Frontal cortex (tissue), 4 donors: ENCODE data around the gene TMEM200B. TPM values are rescaled to one million over a fixed set of nuclear protein-coding genes. Genes with fewer than 3 reads are reported as not detected.
"Not testable (repeated sequence)": the region's sequence is repeated elsewhere in the genome, so short reads cannot be mapped to it uniquely, and the experiment has no call there.

Experiments used
- DNase-seq, 2 donors: peaks; one replicate each; pipeline ENCODE4 v3.0.0; 2012; ENCODE audit warnings: low spot score in 2 of 2
- FAIRE-seq: peaks from 2 replicates; lab custom pipeline; 2012; peaks lifted over from hg19 to GRCh38; lab: Jason Lieb, UNC
- total RNA-seq: library from RNA; depleted of rRNA; stranded (reverse); fragments of >200 nt; gene quantifications from one replicate; pipeline ENCODE4 v1.2.3, GENCODE V29; 2014
- donor health status: control.
- donor health status: control.
- donor health status: control.

Gene TMEM200B
- total RNA-seq, 1 donor from 2014 or later: 0.82 TPM

DNA sequence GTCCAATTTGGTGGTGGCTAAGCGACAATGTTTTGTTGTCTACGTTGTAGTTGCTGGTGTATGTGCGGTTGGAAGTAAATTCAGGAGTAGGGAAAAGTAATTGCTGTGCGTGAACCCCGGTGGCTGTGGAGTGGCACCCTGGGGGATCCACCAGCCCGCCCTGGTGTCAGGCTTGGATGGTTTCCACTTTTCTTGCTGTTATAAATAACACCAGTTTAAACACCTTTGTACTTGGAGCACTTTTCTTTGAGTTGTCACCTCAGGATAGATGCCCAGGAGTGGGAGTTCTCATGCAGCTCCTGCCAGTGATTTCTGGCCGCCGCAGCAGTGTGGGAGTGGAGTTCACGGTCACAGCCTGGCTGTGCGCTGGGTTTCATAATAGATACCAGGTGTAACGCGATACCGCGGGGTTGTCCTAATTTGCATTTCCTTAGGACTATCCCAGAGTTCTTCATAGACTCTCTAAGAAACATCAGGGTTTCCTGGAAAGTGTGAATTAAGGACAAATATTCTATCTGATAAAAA lies 12.8 kb upstream of the TMEM200B start:
- DNase-seq: peak in 1 of 2 donors; percentile 36
- FAIRE-seq: no peak

DNA sequence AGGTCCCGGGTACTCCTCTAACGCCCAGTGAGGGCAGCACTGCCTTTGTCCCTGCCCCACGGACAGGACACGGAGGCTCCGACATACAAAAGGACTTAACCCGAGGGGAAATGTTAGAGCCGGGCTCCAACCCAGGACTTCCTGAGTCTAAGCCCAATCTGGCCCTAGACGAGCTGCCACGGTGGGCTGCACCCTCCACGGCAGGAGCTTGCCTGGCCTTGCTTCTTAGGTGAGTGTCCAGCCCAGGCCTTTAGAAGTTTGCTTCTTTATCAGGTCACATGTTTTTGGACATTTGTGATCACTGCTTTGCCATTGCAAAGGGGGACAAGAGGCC lies 11.0 kb upstream of the TMEM200B start:
- FAIRE-seq: no peak
- no peak for DNase-seq

DNA sequence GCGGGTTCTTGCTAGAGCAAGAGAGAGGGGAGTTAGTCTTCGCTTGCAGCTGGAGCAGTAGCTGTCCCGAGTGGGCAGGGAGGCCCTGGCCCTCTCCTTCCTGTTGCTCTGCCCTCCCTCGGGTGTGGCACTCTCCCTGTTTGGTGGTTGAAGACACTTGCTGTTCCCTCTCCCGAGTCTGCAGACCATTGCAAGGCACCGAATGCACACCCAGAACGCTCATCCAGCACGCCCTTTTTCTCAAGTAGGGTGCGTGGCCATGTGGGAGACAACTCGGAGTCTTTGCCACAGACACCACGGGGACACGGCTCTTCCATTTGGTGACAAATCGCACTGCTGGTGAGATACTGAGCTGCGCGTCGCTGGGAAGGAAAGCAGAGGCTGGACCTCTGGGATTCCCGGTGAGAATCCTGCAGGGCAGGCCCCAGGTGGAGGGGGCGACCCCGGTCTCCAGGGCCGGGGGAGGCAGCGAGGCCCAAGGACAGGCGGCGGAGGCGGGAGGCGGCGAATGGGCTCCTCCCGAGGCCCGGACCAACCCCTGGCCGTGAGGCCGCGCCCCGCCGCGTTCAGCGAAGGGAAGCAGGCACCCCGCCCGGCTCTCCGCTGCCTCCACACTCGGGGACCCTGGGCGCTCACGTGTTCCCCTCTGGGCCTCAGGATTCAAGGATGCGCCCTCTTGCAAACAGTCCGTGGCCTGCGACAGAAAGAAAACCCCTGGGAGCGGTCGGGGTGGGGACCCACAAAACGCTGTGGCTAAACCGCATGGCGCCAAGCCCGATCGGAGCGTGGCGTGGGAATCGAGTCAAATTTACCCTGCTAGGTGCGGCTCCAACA lies 10.4 kb upstream of the TMEM200B start:
- DNase-seq (no peak), FAIRE-seq (no peak)

- not testable (repeated sequence) for DNase-seq, FAIRE-seq
These were observed 7.4 kb upstream of the TMEM200B start for GRCh38 chr1:29131056-29131455.

DNA sequence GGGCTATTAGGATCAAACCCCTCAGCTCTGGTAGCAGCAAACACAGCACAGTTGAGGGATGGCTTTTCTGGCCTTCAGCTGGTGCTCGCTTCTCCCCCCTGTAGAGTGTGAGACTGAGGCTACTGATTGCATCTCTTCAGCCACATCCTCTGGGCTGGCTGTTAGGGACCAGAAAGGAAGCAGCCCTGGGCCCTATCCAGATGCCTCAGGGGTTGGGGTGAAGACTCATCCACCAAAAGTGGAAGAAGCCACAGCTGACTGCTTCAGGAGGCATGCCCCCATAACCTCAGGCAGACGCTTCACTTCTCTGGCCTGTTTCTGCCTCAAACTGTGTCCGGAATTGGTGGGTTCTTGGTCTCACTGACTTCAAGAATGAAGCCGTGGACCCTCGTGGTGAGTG lies 6.2 kb upstream of the TMEM200B start:
- no peak for FAIRE-seq
- DNase-seq: no peak

DNA sequence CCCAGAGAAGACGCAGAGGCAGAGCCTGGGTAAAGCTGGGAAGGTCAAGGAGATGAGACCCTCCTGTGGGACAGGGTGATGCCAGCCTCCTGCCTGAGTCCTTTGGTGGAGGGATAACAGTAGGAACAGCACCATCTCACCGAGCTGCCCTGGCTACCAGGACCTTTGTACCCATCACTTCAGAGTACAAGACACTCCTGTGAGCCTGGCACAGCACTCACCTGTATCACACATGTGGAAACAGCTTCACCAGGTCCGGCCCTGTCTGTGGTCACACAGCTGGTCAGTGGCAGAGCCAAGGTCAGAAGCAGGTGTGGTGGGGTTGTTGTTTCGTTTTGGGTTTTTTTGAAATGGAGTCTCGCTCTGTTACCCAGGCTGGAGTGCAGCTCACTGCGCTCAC lies 5.0 kb upstream of the TMEM200B start:
- no peak for DNase-seq
- no peak for FAIRE-seq

DNA sequence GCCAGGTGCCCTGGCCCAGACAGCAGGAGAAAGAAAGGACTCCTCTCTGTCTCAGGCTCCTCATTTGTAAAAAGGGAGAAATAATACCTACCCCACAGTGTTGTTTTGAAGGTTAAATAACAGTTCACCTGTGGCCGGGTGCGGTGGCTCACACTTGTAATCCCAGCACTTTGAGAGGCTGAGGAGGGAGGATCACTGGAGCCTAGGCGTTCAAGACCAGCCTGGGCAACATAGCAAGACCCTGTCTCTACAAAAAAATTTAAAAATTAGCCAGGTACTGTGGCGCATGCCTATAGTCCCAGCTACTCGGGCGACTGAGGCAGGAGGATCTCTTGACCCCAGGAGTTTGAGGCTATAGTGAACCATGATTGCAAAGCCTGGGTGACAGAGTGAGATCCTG lies 2.5 kb upstream of the TMEM200B start:
- FAIRE-seq (no peak), DNase-seq (no peak)

- FAIRE-seq: no peak
- DNase-seq: no peak
These were observed 2.1 kb upstream of the TMEM200B start for GRCh38 chr1:29125788-29126187.

GRCh38 chr1:29125237-29125641 lies 1.5 kb upstream of the TMEM200B start:
- DNase-seq: no peak
- no peak for FAIRE-seq

- DNase-seq (peak; percentile 72 to 83), FAIRE-seq (no peak)
These were observed 898 bp upstream of the TMEM200B start for GRCh38 chr1:29124366-29125236.

- no peak for DNase-seq
These were observed 433 bp downstream of the TMEM200B start for GRCh38 chr1:29123053-29123886.

DNA sequence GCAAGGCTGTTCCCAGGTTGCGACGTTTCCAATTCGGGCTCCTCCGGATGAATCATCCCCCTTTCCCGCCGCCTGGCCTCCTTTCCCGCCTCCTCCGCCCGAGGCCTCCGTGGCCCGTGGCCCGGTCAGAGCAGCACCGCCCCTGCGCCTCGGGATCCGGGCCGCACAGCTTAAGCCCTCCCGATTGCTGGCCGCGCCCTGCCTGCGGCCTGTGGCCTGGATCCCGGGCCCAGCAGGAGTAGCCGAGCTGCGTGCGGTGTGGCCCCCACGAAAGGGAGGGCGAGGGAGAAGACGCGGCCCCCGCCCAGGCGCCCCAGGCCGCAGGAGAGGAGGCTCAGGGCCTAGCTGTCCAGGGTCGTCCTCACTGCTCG lies 1.0 kb downstream of the TMEM200B start:
- FAIRE-seq (no peak), DNase-seq (peak in 1 of 2 donors; percentile 67)

More at GRCh38 chr1:29123053-29123886, 433 bp downstream of the TMEM200B start:
- no peak for FAIRE-seq

DNA sequence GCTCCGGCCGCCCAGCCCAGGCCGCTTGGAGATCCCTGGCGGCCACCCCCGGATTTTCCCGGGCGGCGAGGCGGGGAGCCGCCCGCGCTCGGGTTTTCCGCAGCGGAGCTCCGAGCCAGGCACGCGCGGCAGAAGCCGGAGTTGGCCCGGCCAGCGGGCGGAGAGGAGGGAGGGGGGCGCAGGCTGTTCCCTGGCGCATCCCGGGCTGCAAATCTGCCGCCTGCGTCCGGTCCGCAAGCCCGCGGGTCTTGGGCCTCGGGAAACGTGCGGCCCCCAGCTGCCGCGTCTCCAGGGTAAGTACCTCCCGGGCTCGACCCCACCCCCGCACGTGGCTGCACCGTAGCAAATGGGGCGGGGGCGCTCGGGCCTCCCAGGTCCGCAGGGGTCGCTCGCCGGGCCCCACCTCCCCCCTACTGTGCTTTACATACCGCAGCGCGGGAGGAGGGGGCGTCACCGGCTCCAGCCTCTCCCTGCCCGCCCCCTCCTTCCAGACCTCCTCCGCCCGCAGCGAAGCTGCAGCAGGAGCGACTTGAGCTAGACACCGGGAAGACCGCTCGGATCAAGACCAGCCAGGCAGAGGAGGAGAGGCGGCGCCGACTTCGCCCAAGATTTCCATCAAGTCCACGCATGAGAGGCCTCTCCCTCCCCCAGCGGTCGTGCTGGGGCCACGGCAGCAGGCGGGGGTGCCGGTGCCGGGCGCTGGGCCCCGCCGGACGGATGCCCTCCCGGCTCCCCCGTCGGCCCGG lies 1.6 kb downstream of the TMEM200B start:
- peak in 1 of 2 donors; percentile 63 for DNase-seq
- FAIRE-seq: no peak

DNA sequence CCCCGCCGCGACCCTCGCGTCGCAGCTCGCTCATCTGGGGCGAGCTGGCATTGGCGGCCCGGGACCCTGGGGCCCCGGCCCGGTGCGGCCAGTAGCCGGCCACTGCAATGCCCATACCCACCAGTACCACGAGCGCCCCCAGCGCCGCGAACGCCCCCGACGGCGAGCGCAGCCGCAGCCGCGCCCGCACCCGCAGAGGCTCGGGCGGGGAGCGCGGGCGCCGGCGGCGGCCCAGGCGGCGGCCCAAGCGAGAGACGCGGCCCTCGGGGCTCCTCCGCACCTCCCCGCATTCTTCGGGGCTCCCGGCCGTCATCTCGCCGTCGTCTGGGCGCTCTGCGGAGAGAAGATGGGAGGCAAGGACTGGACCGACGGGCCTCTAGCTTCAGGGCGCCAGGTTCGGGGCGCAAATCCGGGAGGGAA lies 2.2 kb downstream of the TMEM200B start:
- no peak for FAIRE-seq
- no peak for DNase-seq

- no peak for DNase-seq
- no peak for FAIRE-seq
These were observed 2.7 kb downstream of the TMEM200B start for GRCh38 chr1:29120947-29121485.

GRCh38 chr1:29120367-29120766 lies 3.3 kb downstream of the TMEM200B start:
- FAIRE-seq: no peak
- no peak for DNase-seq

GRCh38 chr1:29119121-29119929 lies 4.4 kb downstream of the TMEM200B start:
- no peak for DNase-seq

GRCh38 chr1:29117381-29117780 lies 6.3 kb downstream of the TMEM200B start:
- no peak for DNase-seq
- FAIRE-seq: no peak

More at GRCh38 chr1:29119121-29119929, 4.4 kb downstream of the TMEM200B start:
- no peak for FAIRE-seq
